Stimulated activated CD8-positive, alpha-beta memory T cell treated with anti-CD3 and anti-CD28 coated beads, Interleukin-7, amount 100 ng/mL, for 1 hour (primary cell): ENCODE measurements around the gene NCR2.

Experiments
- DNase-seq, 2 donors: peaks; one replicate each; pipeline ENCODE4 v3.0.0-alpha.2; 2020; ENCODE audit warnings: low read depth in 2 of 2

Gene NCR2

DNA sequence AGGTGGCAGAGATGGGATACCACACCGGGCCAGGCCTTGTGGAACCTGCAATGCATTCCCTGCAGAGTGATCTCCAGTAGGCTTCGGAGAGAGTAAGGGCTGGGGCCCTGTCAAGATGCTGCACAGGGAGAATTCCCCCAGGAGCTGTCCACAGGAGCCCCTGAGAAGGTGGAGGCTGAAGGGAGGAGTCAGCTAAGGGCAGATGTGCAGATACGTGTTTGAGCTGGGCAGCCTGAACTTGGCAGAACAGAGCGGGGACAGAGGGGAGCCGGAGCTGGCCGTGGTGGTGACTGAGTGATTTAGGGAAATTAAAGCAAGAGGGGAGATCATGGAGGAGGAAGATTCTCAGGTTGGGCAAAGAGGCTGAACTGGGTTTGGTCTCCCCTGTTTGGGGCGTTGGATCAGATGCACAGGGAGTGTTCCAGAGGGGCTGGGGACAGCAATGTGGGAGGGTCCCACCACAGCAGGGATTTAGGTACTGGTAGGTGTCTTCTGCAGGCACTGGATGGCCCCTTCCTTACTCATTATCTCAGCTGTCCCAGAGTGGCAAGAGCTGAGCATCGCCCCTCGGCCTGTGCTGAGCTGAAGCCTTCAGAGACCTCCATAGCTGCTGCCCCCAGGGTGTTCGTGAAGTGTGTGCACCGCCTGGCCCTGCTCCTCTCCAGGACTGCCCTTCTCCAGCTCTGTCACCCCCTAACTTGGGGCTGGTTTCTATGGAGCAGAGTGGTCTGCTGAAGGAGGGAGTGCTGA, 3.8 kb upstream of the NCR2 start:
- no peak for DNase-seq

DNA sequence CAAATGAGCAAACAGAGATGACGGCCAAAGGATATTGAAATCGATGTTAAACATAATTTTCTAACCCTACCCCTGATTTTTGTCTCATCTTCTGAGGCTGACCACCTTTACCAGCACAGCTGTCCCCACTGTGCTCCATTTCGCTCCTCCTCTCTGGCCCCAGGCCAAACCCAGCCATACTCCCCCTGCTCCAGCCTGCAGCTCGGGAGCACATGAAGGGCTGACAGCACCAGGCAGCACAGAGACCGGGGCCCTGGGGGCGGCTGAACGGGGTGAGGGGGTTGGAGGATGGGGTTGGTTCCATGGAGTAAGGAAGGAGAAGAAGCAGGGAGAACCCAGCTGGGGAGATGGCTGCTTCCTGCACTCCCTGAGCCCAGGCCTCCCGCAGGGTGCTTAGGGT, 3.2 kb upstream of the NCR2 start:
- DNase-seq: no peak

DNA sequence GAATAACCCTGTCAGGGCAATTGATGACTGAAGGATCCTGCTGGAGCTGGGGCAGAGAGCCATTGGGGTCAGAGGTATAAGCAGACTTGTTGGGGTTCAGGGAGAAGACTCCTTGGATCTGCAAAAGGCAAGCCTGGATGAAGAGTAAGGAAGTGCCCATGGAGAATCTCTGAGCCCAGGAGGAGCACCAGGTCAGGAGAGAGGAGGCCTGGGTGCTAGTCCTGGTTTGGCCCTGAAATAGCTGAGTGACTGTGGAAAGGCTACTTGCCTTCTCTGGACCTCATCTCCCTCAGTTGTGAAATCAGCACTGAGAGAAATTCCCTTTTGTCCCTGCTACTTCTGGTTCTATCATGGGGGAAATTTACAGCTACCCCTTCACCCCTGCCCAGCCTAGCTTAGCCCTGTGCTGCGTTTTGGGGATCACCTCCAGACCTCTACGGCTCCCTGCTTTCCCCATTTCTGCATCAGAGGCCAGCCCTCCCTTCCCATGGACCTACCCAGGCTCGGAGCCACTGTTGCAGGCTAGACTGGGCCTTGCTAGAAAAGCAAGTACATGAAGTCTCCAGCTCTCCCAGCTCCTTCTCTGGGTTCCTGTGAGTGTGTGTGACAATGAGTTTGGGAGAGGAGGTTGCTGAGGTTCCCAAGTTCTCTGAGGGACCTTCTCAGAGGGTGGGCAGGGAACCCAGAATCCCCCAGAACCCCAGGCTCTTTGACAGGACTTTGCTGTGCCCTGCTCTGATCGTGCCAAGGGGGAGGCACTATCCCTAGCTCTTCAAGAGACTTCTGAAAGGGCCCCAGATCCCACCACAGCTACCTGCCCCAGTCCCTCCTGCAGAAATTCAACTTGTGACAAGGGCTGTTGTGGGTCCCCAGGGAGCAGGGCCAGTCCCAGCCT, 2.3 kb upstream of the NCR2 start:
- no peak for DNase-seq

DNA sequence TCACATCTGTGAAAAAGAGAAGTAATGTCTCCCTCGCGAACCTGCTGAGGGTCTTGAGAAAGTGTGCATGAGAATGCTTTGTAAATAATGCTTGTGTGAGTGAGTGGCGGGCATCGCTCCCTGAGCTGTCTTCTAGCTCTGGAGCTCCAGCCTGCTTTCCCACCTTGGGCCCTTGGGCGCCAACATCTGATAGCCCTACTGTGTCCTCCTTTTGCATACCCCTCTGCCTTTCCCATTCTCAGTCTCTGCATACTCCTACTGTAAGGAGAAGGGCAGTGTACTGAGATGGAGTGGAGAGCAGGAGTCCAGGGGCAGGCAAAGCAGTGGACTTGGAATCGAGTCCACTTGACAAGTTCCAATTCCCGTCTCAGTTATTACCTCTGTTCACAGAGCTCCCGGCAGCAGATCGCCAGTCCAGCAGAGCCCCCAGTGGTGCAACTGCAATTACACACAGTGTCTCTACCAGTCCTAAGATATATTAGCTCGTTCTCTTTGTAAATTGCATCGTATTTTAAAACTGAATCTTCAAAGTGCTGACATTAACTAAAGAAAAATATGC, 847 bp upstream of the NCR2 start:
- DNase-seq: no peak

DNA sequence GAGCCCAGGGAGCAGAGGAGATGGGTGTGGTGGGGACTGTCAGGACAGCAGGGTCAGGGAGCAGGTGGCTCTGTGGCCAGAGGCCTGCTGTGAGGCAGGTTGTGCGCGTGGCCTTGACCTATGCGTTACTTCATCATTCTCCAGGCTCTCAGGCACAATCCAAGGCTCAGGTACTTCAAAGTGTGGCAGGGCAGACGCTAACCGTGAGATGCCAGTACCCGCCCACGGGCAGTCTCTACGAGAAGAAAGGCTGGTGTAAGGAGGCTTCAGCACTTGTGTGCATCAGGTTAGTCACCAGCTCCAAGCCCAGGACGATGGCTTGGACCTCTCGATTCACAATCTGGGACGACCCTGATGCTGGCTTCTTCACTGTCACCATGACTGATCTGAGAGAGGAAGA, 535 bp downstream of the NCR2 start:
- no peak for DNase-seq

DNA sequence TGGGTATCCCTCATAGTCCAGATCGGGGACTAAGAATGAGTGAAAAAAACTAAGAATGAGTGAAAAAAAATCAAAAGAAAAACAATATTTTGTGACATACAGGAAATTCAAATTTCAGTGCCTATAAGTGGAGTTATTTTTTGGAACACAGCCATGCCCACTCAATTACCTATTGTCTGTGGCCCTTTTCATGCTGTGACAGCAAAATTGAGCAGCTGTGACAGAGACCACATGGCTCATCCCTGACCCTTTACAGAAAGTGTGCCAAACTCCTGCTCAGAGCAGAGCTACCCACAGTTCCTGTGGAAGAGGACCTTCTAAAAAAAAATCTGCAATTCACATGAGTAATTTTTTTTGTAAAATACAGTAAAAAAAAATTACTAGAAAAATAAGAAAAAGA, 1.4 kb downstream of the NCR2 start:
- no peak for DNase-seq

DNA sequence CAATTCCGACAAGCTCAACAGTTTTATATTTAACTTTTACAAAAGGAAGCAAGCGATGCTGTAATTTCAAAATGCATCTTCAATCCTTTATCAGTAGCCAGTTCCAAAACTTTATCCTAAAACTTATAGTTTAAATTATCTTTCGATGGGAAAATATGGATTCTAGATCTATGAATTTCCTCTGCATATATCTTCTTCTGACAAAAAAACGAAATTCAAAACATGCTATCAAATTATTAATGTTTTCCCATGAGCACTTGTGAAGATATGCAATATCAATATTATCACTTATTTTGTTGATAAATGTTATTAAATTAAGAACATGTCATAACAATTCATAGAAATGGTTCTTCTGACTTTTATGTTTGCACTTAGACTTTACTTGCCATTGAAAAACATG, 2.3 kb downstream of the NCR2 start:
- no peak for DNase-seq

DNA sequence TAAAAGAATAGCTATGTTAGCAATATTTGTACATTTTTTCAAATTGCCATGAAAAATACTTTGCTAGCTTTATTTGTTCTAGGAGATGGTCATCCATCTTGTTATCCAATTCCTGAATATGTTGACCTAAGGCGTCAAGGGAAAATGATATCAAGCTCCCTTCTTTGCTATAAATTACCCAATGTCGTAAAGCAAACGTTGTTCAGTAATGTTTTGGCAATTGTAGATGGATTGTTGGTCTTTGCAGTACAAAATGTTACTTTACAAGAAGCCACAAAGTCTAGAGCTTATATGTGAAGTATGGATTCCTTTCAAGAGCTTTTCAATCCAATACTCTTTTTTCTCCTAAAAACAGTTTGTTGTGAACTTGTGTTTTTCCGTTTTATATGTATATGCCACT, 3.3 kb downstream of the NCR2 start:
- DNase-seq: no peak

DNA sequence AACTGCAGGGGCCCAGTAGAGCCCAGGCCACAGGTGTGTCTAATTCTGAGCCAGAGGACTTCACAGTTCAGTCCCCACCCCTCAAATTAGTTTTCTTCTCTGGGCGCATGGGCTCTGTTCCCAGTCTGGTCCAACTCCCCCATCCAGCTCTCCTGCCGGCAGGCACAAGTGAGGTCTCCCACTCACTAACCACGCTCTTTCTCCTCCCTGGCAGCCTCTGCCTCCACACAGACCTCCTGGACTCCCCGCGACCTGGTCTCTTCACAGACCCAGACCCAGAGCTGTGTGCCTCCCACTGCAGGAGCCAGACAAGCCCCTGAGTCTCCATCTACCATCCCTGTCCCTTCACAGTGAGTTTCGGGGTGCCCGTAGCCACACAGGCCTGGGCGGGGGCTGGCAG, 6.2 kb downstream of the NCR2 start:
- no peak for DNase-seq

DNA sequence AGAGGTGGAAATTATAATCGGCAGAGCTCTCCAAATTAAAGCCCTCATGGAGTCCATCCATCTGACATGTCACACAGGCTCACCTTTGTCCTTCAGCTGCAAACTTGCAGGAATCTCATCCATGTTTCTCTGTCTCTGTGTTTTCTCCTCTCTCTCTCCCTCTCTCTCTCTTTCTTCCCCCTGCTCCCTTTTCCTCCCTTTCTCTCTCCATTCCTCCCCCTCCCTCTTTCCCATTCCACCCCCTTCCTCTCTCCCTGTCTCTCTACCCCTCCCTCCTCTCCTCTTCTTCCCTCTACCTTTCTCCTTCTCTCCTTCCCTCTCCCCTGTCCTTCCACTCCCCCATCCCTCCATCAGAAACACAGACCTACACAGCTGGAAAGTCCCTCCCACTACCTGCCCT, 6.8 kb downstream of the NCR2 start:
- no peak for DNase-seq

DNA sequence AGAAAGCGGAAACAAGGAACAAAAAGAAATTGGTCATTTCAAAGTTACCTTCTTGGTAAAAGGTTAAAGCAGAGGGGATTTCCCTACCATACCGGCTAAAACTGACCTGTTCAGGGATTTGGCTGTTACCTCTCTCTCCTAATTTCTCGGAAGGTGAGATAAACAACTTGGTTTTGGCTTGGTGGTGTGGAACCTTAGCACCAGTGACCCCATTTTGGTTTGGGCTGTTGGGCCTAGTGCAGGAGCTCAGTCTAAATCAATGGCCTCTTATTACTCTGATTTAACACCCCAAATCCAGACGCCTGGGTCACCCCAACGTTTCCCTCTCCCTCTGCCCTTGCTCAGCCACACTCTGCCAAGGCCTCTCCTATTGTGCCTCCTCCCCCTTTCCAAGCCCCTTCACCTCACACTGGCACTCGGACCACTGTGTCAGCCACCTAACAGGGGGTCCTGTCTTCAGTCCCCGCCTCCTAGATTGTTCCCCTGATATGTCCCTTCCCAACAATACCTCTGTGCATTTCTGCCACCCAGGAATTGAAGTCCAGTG, 8.3 kb downstream of the NCR2 start:
- no peak for DNase-seq

DNA sequence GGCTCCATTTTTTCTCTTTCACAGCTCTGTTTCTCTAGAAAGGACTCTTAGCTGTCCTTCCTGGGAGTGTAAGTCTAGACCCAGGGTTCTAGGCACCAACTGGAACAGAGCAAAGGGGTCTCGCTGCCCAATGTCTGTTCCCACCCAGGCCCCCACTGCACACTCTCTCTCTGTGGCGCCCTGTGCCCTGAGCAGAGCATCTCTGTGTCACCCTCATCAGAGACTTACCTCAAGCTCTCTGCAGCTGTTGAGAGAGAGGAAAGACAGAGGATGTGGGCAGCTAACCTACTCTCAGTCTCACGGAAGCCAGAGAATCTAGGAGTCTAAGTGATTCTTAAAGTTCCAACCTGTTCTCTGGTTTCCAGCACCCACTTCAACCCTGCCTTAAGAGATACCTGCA, 9.5 kb downstream of the NCR2 start:
- peak in 1 of 2 donors; percentile 17 for DNase-seq

DNA sequence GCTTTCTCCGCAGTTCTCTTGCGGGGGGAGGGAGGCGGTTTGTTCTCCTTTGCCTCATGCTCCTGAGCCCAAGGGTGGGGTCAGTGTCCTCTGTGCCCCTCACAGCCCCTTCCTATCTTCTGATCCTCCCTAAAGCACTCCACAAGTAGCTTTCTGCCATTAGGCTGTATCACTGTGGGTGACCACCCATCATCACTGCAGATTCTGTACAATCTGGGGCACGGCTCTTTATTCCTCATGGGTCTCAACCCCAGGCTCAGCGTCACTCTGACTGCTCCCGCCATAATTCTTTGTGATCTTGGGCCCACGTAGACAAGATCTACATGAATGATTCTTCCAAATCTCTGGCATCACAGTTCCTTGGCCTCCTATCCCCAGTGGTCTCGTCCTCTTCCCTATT, 10.5 kb downstream of the NCR2 start:
- no peak for DNase-seq

DNA sequence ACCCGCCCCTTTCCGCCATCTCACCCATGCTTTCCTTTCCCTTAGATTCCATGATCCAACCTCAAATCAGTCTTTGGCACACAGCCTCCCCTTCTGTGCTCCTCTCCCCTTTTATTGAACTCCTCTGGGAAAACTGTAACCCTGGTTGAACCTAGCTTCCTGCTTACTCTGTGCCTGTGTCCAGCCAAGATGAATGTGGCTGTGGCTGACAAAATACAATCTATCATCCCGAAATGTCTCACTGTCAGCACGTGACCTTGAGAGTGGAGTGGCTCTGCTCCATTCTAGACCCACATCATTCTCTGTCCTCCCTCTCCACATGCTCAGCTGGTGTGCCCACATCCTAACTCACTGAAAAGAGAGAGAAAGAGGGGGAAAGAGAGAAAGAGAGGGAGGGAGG, 11.0 kb downstream of the NCR2 start:
- no peak for DNase-seq

DNA sequence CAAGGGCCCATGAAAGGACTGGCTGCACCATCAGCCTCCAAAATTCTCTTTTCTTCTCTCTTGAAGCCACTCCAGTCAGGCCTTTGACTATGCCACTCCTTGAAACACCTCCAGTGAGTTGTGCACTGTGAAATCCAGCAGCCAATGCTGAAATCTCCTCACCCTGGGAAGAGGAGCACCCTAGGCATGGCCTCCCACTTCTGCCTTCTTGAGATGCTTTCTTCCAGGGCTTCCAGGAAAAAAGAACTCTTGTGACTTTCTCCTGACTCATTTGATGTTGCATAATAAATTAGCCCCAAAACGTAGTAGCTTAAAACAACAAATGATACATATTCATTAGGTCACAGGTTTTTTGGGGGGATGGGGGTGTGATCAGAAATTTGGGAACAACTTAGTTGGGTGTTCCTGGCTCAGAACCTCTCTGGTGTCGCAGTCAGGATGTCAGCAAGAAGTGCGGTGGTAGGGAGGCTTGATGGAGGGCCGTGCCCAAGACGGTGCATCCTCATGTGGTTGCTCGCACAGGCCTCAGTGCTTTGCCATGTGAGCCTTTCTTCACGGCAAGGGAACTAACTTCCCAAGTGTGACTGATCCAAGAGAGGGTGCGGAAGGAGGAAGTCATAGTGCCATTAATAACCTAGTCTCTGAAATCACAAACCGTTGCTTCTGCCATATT, 12.1 kb downstream of the NCR2 start:
- no peak for DNase-seq

DNA sequence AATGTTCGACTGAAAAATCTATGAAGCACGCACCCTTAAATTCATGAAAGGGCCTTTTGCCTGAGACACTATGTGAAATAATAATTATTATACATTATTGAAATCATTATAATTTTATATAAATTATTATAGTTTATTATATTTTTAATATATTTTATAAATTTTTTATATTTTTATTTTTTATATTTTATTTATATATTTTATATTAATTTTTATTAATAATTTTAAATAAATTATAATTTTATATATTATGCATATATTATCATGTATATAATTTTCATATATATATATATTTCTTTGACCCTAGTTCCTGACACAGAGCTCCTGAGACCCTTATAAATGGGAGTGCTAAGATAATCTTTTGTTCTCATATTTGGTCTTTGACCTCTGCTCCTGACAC, 13.5 kb downstream of the NCR2 start:
- DNase-seq: no peak

DNA sequence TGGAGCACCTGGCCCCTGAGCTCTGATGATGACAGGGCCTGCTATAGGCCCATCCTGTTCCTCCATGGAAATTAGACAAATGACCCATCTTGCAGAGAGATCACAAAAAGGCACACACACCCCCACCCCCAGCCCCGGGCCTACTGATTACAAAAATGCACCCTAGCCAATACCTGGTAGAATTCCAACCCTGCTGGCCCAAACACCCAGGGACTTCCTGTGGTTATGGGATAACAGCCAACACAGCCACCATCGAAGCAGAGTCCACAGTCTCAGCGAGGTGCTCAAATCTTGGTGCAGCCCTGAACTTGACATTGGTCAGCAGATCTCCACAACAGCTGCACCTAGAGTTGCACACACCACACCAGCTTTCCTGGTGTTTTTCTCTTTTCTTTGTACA, 17.0 kb downstream of the NCR2 start:
- DNase-seq: no peak

DNA sequence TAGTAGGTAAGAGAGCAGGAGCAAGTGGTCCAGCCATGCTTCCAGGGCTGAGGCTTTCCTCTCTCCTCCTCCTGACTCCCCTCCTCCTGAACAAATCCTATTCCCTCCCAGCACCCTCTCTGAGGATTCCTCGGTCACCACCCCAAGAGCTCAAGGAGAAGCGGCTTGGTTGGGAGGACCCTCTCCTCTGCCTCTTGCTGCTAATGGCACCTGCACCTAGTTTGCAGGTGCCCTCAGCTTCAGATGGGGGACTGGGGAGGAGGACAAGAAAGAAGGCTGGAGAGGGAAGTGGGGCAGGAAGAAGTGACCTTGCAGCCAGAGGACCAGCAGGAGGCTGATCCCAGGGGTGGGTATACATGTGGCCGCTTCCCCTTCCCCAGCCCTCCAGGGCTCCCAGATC, 17.5 kb downstream of the NCR2 start:
- no peak for DNase-seq

DNA sequence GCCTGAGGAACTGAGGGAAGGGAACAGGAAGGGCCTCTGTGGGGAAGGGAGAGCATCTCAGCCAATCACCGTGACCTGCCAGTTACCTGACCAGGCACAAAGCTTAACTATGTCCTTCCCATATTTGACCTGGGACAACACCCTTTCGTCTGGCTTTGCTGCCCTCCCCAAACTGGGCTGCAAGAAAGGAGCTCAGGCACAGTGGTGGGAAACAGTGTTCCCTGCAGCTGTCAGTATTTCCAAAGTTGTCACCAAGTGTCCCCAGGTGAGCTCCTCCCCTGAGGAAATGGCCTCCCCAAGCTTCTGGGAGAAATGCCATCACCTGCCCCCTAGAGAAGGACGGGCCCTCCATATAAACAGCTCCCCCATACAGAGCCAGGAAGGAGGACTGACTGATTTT, 17.9 kb downstream of the NCR2 start:
- no peak for DNase-seq

DNA sequence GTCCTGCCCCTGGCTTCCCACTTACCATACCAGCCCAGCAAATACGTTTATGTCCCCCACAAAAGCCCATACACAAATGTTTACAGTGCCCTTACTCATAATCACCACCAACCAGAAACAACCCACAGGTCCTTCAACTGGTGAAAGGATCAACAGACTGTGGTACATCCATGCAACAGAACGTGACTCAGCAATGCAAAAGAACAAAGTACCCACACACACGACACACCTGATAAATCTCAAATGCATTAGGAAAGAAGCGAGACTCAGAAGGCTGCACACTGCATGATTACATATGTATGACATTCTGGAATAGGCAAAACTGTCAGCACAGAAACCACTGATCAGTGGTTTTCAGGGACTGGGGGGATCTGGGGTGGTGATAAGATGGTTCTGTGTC, 20.5 kb downstream of the NCR2 start:
- DNase-seq: no peak

DNA sequence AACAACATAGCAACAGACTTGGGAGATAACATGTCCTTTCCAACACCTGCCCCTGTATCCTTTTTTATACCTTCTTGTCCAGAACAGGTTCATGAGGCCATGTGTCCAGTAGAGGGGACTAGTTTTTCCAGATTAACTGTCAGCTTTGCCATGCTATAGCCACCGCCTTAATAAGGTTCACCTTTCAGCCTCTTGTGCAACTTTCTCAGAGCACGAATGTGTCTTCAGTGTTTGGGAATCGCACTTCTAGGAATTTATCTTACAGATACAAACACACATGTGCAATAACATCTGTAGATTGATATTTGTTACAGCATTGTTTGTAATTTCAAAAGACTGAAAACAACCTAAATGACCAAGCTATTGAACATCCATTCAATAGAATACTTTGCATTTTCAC, 21.4 kb downstream of the NCR2 start:
- DNase-seq: no peak

DNA sequence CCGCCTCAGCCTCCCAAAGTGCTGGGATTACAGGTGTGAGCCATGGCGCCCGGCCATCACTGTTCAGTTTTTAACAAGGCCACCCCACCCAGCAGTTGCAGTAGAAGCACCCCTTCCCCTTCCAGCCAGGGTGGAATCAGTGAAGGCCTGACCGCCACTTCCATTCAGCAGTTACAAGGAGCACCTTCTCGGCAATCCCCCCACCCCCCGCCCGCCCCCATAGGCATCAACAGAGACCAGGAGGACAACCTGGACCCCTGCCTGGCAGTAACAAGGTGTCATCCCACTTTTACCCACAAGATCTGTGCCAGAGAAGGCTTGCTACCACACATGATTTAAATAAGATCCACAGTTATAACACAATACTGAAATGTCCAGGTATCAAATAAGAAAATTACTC, 23.1 kb downstream of the NCR2 start:
- DNase-seq: no peak
